ENCODE data around the gene ISG20. TPM values are rescaled to one million over a fixed set of nuclear protein-coding genes. Genes with fewer than 3 reads are reported as not detected.

Gene ISG20
- total RNA-seq, 1 experiment from 2014 or later: 6.4 TPM

DNA sequence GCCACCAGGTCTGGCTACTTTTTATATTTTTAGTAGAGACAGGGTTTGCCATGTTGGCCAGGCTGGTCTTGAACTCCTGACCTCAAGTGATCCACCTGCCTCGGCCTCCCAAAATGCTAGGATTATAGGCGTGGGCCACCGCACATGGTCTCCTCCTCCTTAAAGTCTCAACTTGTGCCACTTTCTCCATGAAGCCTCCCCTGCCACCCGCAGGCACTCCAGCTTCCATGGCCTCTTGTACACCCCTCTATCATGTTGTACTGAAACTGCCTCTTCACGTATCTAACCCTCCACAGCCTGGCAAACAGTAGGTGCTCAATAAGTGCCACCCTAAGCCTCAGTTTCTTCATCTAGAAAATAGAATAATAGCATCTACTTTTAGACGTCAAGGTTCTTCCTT is 39.9 kb downstream of the ISG20 start:
- intact Hi-C loops (cut with micrococcal nuclease; ENCODE audit: unreplicated experiment): no loop called here
- POLR2A ChIA-PET: no interaction called here

DNA sequence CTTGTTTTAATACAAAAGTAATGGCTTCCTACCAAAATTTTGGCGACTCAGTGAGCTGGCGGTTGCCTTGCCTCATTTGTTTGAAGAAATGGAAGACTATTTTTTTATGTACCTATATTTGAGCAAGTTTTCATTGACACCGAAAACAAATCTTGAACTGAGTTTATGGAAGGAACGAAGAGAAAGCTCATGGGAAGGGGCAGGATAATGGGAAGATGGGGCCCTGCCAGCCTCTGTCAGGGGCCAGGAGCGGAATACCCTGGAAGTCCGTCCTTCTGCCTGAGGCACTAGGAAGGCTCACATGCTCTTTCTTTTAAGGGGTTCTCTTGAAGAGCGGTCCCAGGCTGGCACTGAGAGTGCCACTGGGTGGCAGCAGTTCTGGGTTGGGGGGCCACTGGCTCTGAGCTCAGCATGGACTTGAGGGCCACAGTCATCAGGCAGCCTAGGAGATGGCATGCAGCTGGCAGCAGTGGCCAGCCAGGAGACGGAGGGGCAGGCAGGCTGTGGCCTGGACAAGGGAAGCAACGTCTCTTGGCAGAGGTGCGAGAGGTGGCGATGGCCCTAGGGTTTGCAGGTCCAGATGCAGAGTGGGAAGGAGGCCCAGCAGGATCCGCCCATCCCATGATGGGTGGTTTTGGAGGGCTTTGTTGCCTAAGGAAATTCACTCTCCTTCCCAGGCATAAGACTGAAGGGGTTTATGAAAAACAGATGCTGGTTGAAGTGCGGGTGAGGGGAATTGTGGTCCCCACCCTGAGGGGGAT is 41.6 kb downstream of the ISG20 start:
- H3K9me3 Mint-ChIP-seq (ENCODE audit: unreplicated experiment): no peaks in the 10 kb centered on the region
- no peak overlapping the region for H3K4me3 Mint-ChIP-seq (ENCODE audit: unreplicated experiment)
- no peaks in the 10 kb centered on the region for H3K27me3 ChIP-seq (replicated peaks; ENCODE audit: control insufficient read depth, insufficient read depth, low read length)
- H3K36me3 Mint-ChIP-seq (ENCODE audit: insufficient read depth, unreplicated experiment): no peaks in the 10 kb centered on the region
- peaks cover 9% of the 10 kb centered on the region for H3K27me3 Mint-ChIP-seq (ENCODE audit: insufficient read depth, unreplicated experiment)
- TF ChIP-seq CTCF (IDR thresholded peaks at IDR 0.05; ENCODE audit: insufficient read depth in 1 of 2, low read depth in 1 of 2, low read length in 1 of 2, severe bottlenecking in 1 of 2, unreplicated experiment in 1 of 2): no peak
- intact Hi-C loops (cut with micrococcal nuclease; ENCODE audit: unreplicated experiment): no loop called here
- DNase-seq: no peak
- H3K4me1 ChIP-seq: peaks cover 10% of the 10 kb centered on the region; the same call in 1 of the 2 replicates
- BruUV-seq (replicated peaks): no TSS peak
- no peaks in the 10 kb centered on the region for H3K4me1 Mint-ChIP-seq (ENCODE audit: low read depth, unreplicated experiment)
- POLR2A ChIA-PET: no interaction called here
- no peak overlapping the region for H3K27ac Mint-ChIP-seq (ENCODE audit: unreplicated experiment)
- no peaks in the 10 kb centered on the region for H3K36me3 ChIP-seq (ENCODE audit: control insufficient read depth, insufficient read depth, low read length)
- CTCF ChIA-PET: no interaction called here
- H3K9me3 ChIP-seq: no peaks in the 10 kb centered on the region; the same call in 1 of the 2 replicates
- no peak overlapping the region for H3K4me3 ChIP-seq (ENCODE audit: low read depth, low read length)

More for the DNA sequence above, 39.9 kb downstream of the ISG20 start:
- Mint-ChIP-seq H3K27me3 (ENCODE audit: insufficient read depth, unreplicated experiment) (peaks cover 12% of the 10 kb centered on the region), H3K9me3 (ENCODE audit: unreplicated experiment) (no peaks in the 10 kb centered on the region), H3K27ac (ENCODE audit: unreplicated experiment) (no peak overlapping the region), H3K4me3 (ENCODE audit: unreplicated experiment) (no peak overlapping the region), H3K4me1 (ENCODE audit: low read depth, unreplicated experiment) (no peaks in the 10 kb centered on the region), H3K36me3 (ENCODE audit: insufficient read depth, unreplicated experiment) (no peaks in the 10 kb centered on the region)
- no peaks in the 10 kb centered on the region for H3K27me3 ChIP-seq (replicated peaks; ENCODE audit: control insufficient read depth, insufficient read depth, low read length)
- DNase-seq: no peak
- H3K4me1 ChIP-seq: peaks cover 10% of the 10 kb centered on the region; the same call in 1 of the 2 replicates
- no peak for TF ChIP-seq CTCF (IDR thresholded peaks at IDR 0.05; ENCODE audit: insufficient read depth in 1 of 2, low read depth in 1 of 2, low read length in 1 of 2, severe bottlenecking in 1 of 2, unreplicated experiment in 1 of 2)
- H3K4me3 ChIP-seq (ENCODE audit: low read depth, low read length): no peak overlapping the region
- no peaks in the 10 kb centered on the region for H3K36me3 ChIP-seq (ENCODE audit: control insufficient read depth, insufficient read depth, low read length)
- no TSS peak for BruUV-seq (replicated peaks)
- CTCF ChIA-PET: no interaction called here
- H3K9me3 ChIP-seq: no peaks in the 10 kb centered on the region; the same call in 1 of the 2 replicates

DNA sequence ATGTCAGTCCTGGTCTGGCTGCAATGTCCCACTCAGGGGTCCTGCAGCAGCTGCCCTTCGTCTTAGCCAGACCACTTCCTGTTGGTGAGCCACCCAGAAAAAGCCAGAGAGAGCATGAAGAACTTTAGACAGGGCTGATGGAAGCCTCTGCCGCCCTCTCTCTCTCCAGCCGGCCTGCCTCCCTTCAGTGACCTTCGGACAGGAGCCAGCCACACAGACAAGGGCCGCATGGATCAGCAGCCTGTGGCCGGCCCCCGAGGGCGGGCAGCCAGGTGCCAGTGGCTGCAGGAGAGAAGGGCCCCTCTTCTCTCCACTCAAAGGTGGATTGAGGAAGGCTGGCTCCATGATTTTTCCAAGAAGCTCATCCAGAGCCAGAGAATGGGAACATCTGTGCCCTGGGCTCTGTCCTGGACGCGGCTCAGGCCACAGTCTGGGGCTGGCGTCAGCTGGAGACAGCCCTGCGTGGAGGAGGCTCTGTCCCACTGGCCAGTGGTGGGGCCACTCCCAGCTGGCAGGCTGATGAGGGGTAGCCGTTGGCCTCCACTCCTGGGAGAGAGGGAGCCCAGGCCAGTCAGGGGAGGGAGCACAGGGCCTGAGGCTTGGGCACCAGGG is 42.9 kb downstream of the ISG20 start:
- Mint-ChIP-seq H3K27me3 (ENCODE audit: insufficient read depth, unreplicated experiment) (peaks cover 12% of the 10 kb centered on the region), H3K9me3 (ENCODE audit: unreplicated experiment) (no peaks in the 10 kb centered on the region), H3K27ac (ENCODE audit: unreplicated experiment) (no peak overlapping the region), H3K36me3 (ENCODE audit: insufficient read depth, unreplicated experiment) (no peaks in the 10 kb centered on the region), H3K4me3 (ENCODE audit: unreplicated experiment) (no peak overlapping the region), H3K4me1 (ENCODE audit: low read depth, unreplicated experiment) (no peaks in the 10 kb centered on the region)
- Histone ChIP-seq H3K9me3 (no peaks in the 10 kb centered on the region; the same call in 1 of the 2 replicates), H3K4me1 (peaks cover 10% of the 10 kb centered on the region; the same call in 1 of the 2 replicates), H3K27me3 (replicated peaks; ENCODE audit: control insufficient read depth, insufficient read depth, low read length) (no peaks in the 10 kb centered on the region), H3K36me3 (ENCODE audit: control insufficient read depth, insufficient read depth, low read length) (no peaks in the 10 kb centered on the region), H3K4me3 (ENCODE audit: low read depth, low read length) (no peak overlapping the region)
- TF ChIP-seq CTCF (IDR thresholded peaks at IDR 0.05; ENCODE audit: insufficient read depth in 1 of 2, low read depth in 1 of 2, low read length in 1 of 2, severe bottlenecking in 1 of 2, unreplicated experiment in 1 of 2): no peak
- ChIA-PET CTCF (no interaction called here), POLR2A (no interaction called here)
- intact Hi-C loops (cut with micrococcal nuclease; ENCODE audit: unreplicated experiment): no loop called here
- DNase-seq: peak in 1 of 2 experiments; percentile 34
- no TSS peak for BruUV-seq (replicated peaks)
